ENCODE measurements around the gene RNF19B.

DNA sequence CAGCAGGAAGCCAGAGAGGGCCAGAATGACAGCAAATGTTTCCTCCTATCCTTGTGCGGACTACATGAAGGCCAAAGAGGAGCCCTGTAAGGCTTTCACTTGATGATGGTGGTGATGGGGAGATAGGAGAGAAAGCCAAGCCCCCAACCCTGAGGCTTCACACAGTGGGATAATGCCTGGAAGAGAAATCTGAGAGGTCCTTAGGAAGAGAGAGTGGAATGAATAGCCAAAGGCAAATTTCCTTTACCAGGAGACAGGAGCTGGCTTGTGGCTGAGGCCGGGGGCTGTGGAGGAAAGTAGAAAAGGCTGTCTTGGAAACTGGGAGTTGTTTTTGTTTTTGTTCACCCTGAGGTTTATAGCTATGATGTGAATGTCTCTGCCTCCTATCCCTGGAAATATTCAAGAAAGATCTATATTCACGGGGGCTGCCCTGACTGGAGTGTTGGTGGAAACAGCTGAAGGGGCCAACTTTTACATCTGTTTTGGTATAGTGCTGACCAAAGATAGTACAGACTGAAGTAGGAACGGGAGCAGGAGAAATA is 13.0 kb upstream of the RNF19B start:
- no peak for TF ChIP-seq CREB1 (IDR thresholded peaks at IDR 0.05; ENCODE audit: low read depth)
- TF ChIP-seq EP300 (IDR thresholded peaks at IDR 0.05; ENCODE audit: borderline replicate concordance) = no peak
- no peak for TF ChIP-seq NFIC (IDR thresholded peaks at IDR 0.05)
- no peak for TF ChIP-seq EGR1 (IDR thresholded peaks at IDR 0.05)
- TF ChIP-seq, protein P1, sequence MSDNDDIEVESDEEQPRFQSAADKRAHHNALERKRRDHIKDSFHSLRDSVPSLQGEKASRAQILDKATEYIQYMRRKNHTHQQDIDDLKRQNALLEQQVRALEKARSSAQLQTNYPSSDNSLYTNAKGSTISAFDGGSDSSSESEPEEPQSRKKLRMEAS (IDR thresholded peaks at IDR 0.05) = no peak
- no peak for TF ChIP-seq FOXM1 (IDR thresholded peaks at IDR 0.05; ENCODE audit: borderline replicate concordance, low read depth)
- TF ChIP-seq, protein P2, sequence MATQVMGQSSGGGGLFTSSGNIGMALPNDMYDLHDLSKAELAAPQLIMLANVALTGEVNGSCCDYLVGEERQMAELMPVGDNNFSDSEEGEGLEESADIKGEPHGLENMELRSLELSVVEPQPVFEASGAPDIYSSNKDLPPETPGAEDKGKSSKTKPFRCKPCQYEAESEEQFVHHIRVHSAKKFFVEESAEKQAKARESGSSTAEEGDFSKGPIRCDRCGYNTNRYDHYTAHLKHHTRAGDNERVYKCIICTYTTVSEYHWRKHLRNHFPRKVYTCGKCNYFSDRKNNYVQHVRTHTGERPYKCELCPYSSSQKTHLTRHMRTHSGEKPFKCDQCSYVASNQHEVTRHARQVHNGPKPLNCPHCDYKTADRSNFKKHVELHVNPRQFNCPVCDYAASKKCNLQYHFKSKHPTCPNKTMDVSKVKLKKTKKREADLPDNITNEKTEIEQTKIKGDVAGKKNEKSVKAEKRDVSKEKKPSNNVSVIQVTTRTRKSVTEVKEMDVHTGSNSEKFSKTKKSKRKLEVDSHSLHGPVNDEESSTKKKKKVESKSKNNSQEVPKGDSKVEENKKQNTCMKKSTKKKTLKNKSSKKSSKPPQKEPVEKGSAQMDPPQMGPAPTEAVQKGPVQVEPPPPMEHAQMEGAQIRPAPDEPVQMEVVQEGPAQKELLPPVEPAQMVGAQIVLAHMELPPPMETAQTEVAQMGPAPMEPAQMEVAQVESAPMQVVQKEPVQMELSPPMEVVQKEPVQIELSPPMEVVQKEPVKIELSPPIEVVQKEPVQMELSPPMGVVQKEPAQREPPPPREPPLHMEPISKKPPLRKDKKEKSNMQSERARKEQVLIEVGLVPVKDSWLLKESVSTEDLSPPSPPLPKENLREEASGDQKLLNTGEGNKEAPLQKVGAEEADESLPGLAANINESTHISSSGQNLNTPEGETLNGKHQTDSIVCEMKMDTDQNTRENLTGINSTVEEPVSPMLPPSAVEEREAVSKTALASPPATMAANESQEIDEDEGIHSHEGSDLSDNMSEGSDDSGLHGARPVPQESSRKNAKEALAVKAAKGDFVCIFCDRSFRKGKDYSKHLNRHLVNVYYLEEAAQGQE (IDR thresholded peaks at IDR 0.05; ENCODE audit: low read depth) = no peak
- TF ChIP-seq TEAD4 (IDR thresholded peaks at IDR 0.05) = no peak
- no peak for TF ChIP-seq YY1 (IDR thresholded peaks at IDR 0.05; ENCODE audit: low read depth)
- TF ChIP-seq TAF1 (IDR thresholded peaks at IDR 0.05; ENCODE audit: low read depth) = no peak
- TF ChIP-seq RAD21 (IDR thresholded peaks at IDR 0.05; ENCODE audit: low read depth) = no peak
- no peak for TF ChIP-seq CEBPB (IDR thresholded peaks at IDR 0.05)
